Esophagus squamous epithelium (tissue), 4 donors: ENCODE data around the gene SGK1.

ENCODE experiments used
- CTCF ChIP-seq, 6 experiments: fragments of 450-650 bp in 4 of 6; fragments of 200-600 bp in 2 of 6; sonication (generic) in 2 of 6; IDR thresholded peaks; one replicate each; pipeline ENCODE4 v1.5.1; 2016 to 2019; ENCODE audit warnings: antibody characterized with exemption in 6 of 6, mild to moderate bottlenecking in 4 of 6, moderate library complexity in 4 of 6
- POLR2A ChIP-seq, 4 donors: fragments of 450-650 bp; IDR thresholded peaks; one replicate each; pipeline ENCODE4 v1.6.1; 2017; ENCODE audit warnings: antibody characterized with exemption in 4 of 4, mild to moderate bottlenecking in 4 of 4, moderate library complexity in 3 of 4

- no peak for TF ChIP-seq CTCF (IDR thresholded peaks at IDR 0.05)
- TF ChIP-seq POLR2A (IDR thresholded peaks at IDR 0.05) = no peak
These were observed 186.3 kb downstream of the SGK1 start for GRCh38 chr6:134131530-134132139.
